ENCODE results near the gene PRTN3.
"Not testable (repeated sequence)": the region's sequence is repeated elsewhere in the genome, so short reads cannot be mapped to it uniquely, and the experiment has no call there.

PRTN3 gene

GRCh38 chr19:873084-873483, 32.3 kb downstream of the PRTN3 start:
- POLR2A ChIA-PET, result no interaction called here

DNA sequence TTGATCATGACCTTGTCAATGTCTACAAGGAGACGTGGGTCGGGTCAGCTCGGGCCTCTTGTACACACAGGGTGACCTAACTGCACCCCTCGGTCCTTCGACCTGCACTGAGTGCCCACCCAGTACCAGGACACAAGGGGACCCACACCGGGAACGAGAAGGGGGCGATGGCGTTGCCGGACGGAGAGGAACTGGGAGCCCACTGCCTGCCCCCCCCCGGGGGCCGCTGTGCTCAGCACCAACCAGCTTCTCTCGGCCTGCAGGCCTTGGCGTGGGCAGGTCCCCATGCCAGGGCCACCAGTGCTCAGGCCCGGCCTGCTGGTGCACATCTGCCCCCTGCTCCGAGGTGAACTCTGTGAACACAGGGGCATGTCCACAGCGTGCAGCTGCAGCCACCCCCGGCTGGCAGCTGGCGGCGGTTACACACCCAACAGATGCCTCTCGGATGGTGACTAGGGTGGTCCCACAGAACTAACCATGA, 32.8 kb downstream of the PRTN3 start:
- ChIA-PET CTCF (no interaction called here), POLR2A (no interaction called here)
- DNase-seq (ENCODE audit: extremely low spot score), result no peak
- no peak for TF ChIP-seq FOXA1 (IDR thresholded peaks at IDR 0.05)
- TF ChIP-seq ZNF384 (IDR thresholded peaks at IDR 0.05), result no peak
- no peak for TF ChIP-seq CTBP1 (IDR thresholded peaks at IDR 0.05; ENCODE audit: borderline replicate concordance)
- TF ChIP-seq ARNT (IDR thresholded peaks at IDR 0.05), result no peak
- TF ChIP-seq NFRKB (IDR thresholded peaks at IDR 0.05), result no peak
- TF ChIP-seq ELF4 (IDR thresholded peaks at IDR 0.05), result no peak

More at GRCh38 chr19:873084-873483, 32.3 kb downstream of the PRTN3 start:
- TF ChIP-seq SUZ12 (IDR thresholded peaks at IDR 0.05) (no peak), ARNT (IDR thresholded peaks at IDR 0.05) (no peak), ZNF384 (IDR thresholded peaks at IDR 0.05) (no peak), LEF1 (IDR thresholded peaks at IDR 0.05; ENCODE audit: borderline replicate concordance) (no peak), HDGF (IDR thresholded peaks at IDR 0.05; ENCODE audit: borderline replicate concordance) (no peak), L3MBTL2 (conservative IDR thresholded peaks at IDR 0.05) (no peak), NFRKB (IDR thresholded peaks at IDR 0.05) (no peak)
- CTCF ChIA-PET, result no interaction called here
- DNase-seq (ENCODE audit: extremely low spot score), result peak; percentile 46

DNA sequence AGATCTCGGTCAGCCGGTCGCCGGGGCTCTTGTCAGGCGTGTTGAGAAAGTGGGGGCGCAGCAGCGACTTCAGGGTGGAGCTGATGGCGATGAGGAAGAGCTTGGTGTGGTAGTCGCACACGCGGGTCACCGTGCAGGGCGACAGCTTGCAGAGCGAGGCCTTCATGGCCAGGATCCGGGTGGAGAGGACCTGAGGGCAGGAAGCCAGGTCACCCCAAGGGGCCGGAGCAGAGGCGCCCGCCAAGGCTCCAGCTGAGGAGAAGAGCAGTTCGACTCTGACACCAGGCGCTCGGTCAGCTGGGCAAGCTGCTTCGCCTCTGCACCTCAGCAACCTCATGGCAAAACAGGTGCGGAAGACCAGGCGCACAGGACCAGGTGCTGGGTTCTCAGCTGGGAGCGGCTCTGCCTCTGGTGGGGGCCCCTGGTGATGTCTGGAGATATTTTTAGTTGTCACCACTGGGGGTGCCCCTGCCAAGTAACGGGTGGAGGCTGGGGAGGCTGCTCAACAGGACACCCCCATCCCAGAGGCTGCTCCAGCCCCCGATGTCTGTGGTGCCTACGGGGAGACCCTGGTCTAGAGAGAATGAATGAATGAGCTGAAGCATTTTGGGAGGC, 34.6 kb downstream of the PRTN3 start:
- ChIA-PET POLR2A (no interaction called here), CTCF (no interaction called here)
- TF ChIP-seq NFRKB (IDR thresholded peaks at IDR 0.05), result no peak
- no peak for TF ChIP-seq L3MBTL2 (conservative IDR thresholded peaks at IDR 0.05)
- TF ChIP-seq, protein P1, sequence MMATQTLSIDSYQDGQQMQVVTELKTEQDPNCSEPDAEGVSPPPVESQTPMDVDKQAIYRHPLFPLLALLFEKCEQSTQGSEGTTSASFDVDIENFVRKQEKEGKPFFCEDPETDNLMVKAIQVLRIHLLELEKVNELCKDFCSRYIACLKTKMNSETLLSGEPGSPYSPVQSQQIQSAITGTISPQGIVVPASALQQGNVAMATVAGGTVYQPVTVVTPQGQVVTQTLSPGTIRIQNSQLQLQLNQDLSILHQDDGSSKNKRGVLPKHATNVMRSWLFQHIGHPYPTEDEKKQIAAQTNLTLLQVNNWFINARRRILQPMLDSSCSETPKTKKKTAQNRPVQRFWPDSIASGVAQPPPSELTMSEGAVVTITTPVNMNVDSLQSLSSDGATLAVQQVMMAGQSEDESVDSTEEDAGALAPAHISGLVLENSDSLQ (IDR thresholded peaks at IDR 0.05), result no peak
- no peak for TF ChIP-seq LEF1 (IDR thresholded peaks at IDR 0.05; ENCODE audit: borderline replicate concordance)
- no peak for TF ChIP-seq ZNF384 (IDR thresholded peaks at IDR 0.05)
- no peak for TF ChIP-seq CTBP1 (IDR thresholded peaks at IDR 0.05; ENCODE audit: borderline replicate concordance)
- no peak for TF ChIP-seq SUZ12 (IDR thresholded peaks at IDR 0.05)
- TF ChIP-seq FOXK2 (IDR thresholded peaks at IDR 0.05), result no peak
- TF ChIP-seq ELF4 (IDR thresholded peaks at IDR 0.05), result no peak
- no peak for DNase-seq (ENCODE audit: extremely low spot score)

- TF ChIP-seq LEF1 (IDR thresholded peaks at IDR 0.05; ENCODE audit: borderline replicate concordance) (no peak), TARDBP (IDR thresholded peaks at IDR 0.05) (no peak)
- CTCF ChIA-PET, result no interaction called here
Measured at GRCh38 chr19:876089-876488, 35.3 kb downstream of the PRTN3 start.

DNA sequence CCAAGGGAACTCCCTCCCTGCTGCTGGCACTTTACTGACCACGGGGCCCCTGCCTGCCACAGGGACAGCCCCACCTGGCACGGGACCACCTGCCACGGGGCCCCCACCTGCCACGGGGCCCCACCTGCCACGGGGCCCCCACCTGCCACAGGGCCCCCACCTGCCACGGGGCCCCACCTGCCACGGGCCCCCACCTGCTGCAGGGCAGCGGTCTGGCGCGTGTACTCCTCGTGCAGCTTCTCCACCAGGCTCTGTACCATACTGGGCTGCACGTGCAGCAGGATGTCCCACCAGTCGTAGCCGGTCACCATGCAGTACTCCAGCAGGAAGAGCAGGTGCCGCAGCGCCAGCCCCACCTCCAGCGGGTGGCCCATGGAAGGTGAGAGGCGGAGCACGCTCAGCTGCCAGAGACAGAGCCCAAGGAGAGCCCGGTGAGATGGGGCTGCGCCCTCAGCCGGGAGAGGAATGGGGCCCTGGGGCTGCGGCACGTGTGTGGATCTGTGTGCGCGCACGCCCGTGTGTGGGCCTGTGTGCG, 36.0 kb downstream of the PRTN3 start:
- ChIA-PET POLR2A (no interaction called here), CTCF (no interaction called here)
- TF ChIP-seq NFRKB (IDR thresholded peaks at IDR 0.05) (no peak), TARDBP (IDR thresholded peaks at IDR 0.05) (no peak), FOXA1 (IDR thresholded peaks at IDR 0.05) (no peak)
- no peak for DNase-seq (ENCODE audit: extremely low spot score)

More at GRCh38 chr19:876089-876488, 35.3 kb downstream of the PRTN3 start:
- DNase-seq (ENCODE audit: extremely low spot score), result no peak
- POLR2A ChIA-PET, result no interaction called here

GRCh38 chr19:877992-878660, 37.3 kb downstream of the PRTN3 start:
- CTCF ChIA-PET, POLR2A ChIA-PET: not testable (repeated sequence)

DNA sequence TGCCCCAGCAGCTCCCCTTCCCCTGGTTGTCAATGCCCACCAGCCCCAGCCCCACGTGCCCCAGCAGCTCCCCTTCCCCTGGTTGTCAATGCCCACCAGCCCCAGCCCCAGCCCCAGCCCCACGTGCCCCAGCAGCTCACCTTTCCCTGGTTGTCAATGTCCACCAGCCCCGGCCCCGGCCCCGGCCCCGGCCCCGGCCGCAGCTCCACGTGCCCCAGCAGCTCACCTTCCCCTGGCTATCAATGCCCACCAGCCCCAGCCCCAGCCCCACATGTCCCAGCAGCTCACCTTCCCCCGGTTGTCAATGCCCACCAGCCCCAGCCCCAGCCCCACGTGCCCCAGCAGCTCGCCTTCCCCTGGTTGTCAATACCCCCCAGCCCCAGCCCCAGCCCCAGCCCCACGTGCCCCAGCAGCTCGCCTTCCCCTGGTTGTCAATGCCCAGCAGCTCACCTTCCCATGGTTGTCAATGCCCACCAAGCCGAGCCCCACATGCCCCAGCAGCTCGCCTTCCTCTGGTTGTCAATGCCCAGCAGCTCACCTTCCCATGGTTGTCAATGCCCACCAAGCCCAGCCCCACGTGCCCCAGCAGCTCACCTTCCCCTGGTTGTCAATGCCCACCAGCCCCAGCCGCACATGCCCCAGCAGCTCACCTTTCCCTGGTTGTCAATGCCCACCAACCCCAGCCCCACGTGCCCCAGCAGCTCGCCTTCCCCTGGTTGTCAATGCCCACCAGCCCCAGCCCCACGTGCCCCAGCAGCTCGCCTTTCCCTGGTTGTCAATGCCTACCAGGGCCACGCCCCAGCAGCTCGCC, 38.2 kb downstream of the PRTN3 start:
- DNase-seq (ENCODE audit: extremely low spot score); CTCF ChIA-PET: not testable (repeated sequence)
- POLR2A ChIA-PET, result interaction anchor here (1.3 kb wide), 1 partner anchor 14 kb away, joined by 3 read pairs; the partner anchor contains the start of genes MED16 and RNU6-9

More at GRCh38 chr19:877992-878660, 37.3 kb downstream of the PRTN3 start:
- DNase-seq (ENCODE audit: extremely low spot score), result not testable (repeated sequence)

- POLR2A ChIA-PET, result interaction anchor here (1.3 kb wide), 1 partner anchor 13 kb away, joined by 3 read pairs; the partner anchor contains the start of genes MED16 and RNU6-9
- TF ChIP-seq ELF4 (IDR thresholded peaks at IDR 0.05) (no peak), L3MBTL2 (conservative IDR thresholded peaks at IDR 0.05) (no peak), BHLHE40 (IDR thresholded peaks at IDR 0.05; ENCODE audit: borderline replicate concordance) (no peak), FOXM1 (IDR thresholded peaks at IDR 0.05; ENCODE audit: borderline replicate concordance) (no peak), SP1 (IDR thresholded peaks at IDR 0.05) (no peak), ZNF384 (IDR thresholded peaks at IDR 0.05) (no peak), NFRKB (IDR thresholded peaks at IDR 0.05) (no peak), HDGF (IDR thresholded peaks at IDR 0.05; ENCODE audit: borderline replicate concordance) (no peak), FOXK2 (IDR thresholded peaks at IDR 0.05) (no peak), SUZ12 (IDR thresholded peaks at IDR 0.05) (no peak), TARDBP (IDR thresholded peaks at IDR 0.05) (no peak), ARNT (IDR thresholded peaks at IDR 0.05) (no peak), FOXA1 (IDR thresholded peaks at IDR 0.05) (no peak)
- DNase-seq (ENCODE audit: extremely low spot score), result no peak
- CTCF ChIA-PET, result no interaction called here
Measured at GRCh38 chr19:879711-880438, 39.1 kb downstream of the PRTN3 start.
